T-helper 1 cell (primary cell): ENCODE data around the gene RABIF.
A peak's percentile ranks its signal among the peaks of the same experiment; 100 is the strongest.

Experiments
- DNase-seq, 5 donors: peaks; one replicate each; pipeline ENCODE4 v3.0.0-alpha.2; 2012 to 2020

RABIF gene

DNA sequence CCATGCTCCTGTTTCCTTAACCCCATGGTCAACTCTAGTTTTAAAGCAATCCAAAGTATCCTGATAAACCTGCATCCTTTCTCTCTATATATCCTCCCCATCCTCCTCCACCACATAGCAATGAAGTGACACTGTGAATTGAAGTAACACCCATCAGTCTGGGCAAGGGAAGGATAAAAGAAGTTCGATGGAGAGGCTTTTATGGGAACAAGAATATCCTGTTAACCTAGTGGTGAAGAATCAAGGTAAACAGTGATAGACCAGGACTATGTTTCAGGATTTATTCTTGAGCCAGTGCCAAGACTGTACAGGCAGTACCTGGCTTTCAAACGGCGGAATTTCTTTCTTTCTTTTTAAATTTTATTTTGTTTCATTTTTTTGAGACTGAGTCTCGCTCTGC is 17.6 kb downstream of the RABIF start:
- DNase-seq: no peak

DNA sequence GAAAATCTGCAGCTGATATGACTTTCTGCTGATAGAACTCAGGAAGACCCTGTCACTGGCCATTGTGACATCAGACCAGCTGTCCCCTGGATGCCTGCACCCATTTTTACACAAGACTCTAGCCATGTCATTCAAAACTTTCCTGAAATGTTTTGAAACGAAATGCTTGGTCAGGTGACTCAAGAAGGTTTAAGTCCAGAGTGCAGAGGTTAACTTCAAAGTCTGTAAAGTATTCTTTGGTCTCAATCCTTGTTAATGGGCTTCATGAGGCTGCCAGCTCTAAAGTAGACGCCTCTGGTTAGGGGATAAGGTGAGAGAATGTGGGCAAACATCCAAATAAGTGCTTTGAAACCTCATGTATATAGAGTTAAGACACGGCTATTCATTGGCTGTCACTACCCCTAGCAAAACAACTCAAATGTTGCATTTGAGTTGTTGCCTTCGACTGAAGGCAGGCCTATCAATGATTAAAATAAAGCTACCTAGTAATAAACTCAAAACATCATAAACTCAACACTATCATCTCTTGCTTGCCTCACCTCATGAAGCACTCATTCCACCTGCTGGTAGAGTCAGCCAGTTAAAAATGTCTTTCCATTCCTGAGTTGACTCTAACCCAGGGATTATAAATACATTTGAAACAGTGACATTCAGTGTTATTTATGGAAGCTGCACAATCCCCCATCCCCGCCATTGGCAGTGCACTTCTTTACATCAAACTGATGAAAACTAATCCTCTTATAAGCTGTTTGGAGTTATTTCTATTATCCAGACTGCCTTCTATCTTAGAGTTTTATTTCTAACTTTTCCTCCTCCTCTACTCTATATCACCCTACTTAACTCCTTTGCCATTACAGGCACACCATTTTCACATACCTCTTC is 26.0 kb downstream of the RABIF start:
- no peak for DNase-seq

DNA sequence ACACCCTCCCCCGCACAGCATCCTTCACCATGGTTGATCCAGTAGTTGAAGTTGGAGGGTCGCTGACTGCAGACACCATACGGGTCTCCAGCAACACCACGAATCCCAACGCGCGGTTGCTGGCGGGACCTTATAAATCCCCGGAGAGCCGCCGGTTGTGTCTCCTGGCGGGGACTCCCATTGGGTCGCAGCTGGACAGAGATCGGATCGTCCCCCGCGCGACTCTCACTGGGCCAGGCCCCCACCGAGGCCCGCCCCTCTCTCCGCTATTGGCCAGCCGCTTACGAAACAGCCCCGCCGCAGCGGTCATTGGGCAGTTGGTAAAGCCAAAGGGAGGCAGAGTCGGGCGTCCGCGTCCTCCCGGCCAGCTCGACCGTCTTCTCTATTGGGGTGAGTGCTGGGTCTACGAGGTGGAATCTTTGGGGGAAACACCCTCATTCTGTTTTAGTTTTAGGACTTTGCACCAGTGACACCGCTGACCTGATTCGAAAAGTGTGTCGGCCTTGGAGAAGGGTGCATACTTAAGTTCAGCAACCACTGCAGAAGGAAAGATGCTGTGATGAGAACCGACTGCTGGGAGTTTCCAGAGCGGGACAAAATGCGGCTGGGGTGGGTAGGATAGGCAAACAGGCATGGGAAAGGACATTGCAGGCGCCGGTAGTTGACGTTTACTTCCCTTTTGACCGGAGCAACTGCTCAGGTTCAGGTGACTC is 27.4 kb downstream of the RABIF start:
- peak in 2 of 5 donors; percentile 3 to 44 for DNase-seq

DNA sequence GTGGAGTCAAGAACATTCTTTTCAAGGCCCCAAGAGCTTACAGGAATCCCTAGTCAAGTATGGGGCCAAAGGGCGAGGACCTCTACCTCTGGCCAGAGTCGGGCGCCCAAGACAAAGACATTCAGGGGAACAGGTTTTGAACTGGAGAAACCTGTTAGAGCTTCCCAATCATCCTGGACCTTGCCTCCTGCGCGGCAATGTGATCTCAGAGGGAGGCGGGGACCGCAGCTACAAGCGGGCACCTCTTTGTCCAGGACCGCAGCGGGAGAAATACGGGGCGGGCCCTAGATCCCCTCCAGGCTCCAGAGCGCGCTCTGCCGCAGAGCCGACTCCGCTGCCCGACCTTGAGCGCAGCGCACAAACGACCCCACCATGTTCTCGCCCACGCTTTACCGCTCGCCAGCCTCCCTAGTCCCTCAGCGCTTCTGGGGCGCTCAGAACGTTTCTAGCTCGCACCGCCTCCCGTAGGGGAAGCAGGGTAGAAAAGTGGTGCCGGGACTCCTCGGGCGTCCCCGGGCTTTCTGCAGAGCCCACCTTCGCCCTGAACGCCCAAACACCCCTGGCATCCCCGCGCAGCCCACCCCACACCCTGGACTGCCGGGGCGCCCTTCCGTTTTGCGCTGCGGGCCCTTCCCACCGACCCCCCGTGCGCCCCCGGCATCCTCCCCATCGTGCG is 28.1 kb downstream of the RABIF start:
- DNase-seq: no peak

DNA sequence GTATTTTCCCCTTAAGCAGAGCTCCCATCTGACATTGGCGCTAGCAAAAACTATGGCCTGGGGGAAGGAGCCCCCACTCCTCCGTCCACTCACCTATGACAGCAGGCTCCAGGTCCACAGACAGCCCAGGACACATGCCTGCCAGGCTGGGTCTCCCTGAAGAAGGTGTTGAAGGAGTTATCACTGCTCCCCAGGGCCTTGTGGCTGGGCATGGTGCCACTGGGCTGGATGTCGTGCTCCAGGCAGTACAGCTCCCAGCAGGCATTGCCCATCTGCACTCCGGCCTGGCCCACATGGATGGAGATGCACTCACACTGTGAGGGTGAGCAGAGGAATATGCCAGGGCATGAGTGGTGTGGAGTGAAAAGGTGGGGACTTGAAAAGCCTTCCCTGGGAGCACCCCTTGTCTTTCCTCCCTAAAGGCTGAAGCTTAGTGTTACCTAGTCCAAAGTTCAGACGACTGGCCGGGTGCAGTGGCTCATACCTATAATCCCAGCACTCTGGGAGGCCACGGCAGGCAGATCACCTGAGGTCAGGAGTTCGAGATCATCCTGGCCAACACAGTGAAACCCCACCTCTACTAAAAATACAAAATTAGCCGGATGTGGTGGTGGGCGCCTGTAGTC is 30.0 kb downstream of the RABIF start:
- no peak for DNase-seq

DNA sequence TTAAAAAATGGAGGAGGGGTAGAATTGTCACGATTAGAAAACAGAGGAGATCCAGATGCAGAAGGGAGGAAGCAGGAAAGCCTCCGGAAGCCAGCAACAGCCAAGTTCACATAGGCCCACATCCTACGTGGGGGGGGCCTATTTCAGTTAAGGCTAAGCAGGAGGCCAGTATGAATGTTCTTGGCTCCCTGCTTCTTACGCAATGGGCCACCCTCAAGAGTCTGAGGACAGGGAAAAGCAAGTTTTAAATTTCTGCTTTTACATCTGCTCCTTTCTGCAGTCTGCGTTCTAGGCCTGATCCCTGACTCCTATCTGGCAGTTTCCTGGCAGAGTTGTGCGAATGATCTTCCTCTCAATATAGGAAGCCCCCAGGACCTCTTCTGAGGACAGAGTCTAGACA is 30.6 kb downstream of the RABIF start:
- DNase-seq: no peak

DNA sequence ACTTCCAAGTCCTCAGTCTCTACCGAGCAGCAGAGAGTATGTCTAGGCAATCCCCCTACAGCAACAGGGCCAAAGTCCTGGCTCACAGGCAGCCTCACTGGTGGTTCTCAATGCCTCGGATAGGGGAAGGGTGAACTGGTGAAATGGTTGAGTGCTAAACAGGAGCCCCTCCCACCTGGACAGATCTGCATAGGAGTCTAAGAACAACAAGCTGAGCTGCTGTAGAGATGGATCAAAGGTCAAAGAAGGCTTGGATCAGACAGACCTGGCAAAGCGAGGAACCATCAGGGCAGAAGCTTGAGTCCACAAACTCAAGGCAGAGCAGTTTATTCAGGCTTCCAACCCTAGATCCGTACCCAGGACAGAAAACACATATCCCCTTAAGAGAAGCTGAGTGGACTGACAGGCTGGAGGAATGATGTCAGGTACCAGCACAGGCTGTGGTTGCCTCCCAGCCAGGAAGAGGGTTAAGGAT is 31.8 kb downstream of the RABIF start:
- no peak for DNase-seq

DNA sequence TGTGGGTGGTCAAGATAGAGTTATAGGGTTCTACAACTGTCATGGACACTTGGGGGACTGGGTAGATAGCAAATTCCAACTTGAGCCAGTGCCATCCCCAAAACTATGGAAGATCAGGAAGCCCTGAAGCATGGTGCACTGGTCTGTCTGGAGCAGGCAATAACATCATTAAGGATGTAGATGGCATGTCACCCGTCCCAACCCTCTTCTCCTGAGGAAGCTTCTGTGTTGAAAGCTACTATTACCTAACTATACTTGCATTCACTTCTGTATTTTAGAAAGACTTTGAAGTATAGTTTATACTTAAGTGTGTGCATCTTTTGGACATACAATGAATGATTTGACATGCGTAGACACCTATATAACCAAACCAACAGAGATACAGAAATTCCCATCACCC is 32.9 kb downstream of the RABIF start:
- no peak for DNase-seq

DNA sequence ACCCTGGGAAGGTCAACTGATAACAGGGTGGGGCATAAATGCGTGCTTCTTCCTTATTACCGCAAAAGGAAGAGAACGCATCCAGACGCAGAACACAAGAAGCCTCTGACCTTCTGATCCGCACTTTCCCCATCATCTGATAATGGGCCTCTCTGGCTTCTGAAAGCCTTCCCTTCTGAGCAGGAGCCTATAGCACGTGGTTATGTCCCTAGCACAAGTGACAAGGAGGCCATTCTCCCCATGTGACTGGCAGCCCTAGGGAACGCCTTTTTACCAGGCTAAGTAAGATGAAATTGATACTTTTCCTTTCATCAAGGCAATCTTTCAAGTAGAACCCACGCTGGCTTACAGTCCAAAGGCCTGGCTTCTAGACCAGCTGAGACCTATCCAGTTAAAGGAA is 34.2 kb downstream of the RABIF start:
- no peak for DNase-seq

DNA sequence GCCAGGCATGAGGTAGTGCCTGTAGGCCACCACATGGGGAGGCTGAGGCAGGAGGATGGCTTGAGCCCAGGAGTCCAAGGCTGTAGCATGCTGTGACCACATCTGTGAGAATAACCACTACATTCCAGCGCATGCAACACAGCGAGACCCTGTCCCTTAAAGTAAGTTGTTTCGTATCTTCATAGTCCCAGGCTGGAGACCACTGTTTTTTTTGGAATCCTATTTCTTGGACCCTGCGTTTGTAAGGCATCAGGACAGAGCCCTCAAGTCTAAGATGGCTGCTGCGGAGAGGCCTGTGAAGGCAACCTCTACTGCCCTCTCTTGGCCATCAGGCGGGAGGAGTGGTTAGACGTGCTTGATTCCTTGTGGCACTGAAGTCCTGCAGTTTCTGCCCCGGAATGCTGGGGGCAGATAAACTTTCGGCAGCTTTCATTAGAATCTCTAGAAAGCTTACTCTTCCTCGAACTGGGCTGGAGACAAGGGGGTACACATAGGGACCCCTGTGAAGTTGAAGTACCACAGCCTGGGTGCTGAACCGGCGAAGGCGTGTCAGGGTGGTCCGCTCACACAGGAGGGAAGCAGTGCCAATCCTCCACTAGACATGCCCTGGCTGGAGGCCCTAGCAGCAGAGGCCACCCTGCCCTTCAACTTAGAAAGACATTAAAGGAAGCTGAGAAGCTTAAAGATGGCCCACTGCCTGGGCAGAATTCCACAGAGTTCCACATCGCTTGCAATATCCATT is 36.6 kb downstream of the RABIF start:
- peak in 1 of 5 donors; percentile 57 for DNase-seq

DNA sequence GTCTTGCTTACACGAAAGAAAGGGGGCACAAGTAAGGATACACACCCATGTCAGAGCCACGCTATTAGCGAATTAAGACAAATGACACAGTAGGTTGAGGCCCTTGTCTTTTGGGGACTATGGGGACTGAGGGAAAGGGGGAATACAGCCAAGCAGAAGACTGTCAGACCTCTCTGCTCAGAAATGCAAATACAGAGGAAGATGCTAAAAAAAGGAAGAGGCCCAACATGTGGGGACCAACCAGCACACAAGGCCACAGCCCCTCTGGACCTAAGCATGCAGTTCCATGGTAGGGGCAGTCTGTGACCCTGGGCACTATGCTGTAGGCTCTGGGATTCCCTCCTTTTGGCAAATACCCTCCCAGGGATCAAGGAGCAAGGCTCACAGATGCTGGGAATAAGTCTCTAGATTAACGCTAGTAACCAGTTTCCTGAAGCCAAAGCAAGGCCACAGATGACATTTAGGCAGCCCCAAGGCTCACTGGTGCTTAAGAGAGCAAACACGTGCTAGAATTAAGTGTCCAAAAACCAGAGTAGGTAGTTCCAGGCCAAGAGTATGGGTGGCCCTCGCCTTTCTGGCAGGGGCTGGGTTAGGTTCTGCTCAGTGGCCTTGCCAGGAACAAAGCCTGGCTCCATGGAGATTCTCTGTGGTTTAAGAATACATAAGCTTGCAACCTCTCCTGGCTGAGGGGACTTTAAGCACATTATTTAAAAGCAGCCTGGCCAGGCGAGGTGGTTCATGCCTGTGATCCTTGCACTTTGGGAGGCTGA is 38.2 kb downstream of the RABIF start:
- no peak for DNase-seq

DNA sequence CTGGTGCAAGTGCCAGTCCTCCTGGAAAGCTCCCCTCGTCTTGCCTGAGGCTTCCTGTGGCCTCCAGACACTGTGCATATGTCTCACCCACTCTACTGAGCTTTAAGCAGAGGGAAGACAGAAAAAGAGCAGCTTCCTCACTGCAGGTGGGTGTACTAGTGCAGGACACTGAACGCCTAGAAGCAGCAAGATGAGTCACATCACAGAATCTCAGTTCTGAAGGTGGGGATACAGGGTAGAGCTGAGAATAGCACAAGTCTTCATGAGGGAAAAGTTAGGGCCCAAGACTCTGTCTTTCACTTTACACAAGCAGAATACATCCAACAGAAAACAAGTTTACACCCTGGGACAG is 40.8 kb downstream of the RABIF start:
- DNase-seq: peak in 1 of 5 donors; percentile 34

DNA sequence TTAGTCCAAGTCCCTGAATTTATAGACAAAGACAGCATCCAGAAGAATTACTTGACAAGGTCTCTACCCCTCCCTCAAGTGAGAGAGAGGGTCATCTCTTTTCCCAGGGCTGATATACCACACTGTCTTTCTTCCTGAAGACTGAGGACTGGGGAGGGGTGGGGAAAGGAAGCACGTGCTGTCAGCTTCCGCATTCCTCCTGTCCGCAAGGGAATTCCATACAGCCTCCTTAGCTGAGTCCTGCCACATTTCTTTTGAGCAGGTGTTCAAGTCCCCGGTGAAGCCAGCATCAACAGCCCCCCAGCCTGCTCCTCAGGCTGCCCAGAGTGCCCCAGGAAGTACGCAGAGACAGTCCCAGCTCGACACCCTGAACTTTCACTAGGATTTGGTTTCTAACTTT is 44.0 kb downstream of the RABIF start:
- no peak for DNase-seq

DNA sequence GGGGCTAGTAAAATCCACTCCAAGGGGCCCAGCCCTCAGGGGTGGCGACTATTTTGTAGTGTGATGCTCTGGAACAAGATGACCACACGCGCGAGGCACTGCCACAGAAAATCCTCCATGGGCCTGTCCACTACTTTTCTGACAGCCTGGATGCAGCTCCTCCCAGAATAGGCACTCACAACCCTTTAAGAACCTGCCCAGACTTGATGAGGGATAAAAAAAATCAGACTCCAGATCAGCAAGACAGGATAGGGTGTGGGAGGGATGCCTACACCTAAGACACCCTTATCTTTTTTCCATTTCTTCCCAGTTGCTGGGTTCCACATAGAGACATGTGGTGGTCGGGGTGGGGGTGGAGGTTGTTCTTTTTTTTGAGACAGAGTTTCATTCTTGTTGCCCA is 44.7 kb downstream of the RABIF start:
- no peak for DNase-seq

DNA sequence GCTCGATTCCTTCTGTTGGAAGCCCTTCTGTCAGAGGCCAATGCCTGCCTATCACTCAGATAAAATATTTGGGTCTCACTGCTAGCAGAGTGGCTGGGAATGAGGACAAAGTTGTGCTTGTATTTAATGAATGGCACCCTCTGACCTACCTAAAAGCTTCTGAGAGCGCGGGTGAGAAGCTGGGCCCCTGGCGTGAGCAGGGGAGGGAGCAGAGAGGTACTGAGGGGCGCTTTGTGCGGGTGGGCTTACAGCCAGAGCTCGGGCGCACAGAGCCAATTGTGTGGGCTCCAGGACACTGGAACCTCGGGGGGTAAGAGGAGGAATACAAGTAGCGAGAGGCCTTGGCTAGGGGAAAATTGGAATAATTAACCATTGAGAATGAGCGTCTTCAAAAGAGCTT is 45.9 kb downstream of the RABIF start:
- no peak for DNase-seq

DNA sequence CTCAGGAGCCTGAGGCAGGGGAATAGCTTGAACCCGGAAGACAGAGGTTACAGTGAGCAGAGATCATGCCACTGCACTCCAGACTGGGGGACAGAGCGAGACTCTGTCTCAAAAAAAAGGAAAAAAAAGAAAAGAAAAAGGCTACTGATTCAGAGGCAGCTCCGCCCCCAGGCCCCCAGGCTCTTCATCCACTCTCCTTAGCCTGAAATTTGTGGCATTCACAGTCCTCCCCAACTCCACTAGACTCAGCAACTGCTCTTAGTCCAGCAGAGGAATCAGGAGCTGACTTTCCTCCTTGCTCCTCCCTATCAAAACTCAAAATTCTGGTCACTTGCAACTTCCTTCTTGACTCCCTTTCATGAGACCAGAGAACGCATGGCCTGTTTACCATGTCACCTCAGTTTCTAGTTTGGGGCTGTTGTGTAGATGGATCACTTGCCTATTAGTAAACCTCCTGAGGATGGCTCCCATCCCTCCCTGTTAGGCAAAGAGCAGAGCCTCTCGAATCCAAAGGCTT is 51.1 kb downstream of the RABIF start:
- DNase-seq: no peak

DNA sequence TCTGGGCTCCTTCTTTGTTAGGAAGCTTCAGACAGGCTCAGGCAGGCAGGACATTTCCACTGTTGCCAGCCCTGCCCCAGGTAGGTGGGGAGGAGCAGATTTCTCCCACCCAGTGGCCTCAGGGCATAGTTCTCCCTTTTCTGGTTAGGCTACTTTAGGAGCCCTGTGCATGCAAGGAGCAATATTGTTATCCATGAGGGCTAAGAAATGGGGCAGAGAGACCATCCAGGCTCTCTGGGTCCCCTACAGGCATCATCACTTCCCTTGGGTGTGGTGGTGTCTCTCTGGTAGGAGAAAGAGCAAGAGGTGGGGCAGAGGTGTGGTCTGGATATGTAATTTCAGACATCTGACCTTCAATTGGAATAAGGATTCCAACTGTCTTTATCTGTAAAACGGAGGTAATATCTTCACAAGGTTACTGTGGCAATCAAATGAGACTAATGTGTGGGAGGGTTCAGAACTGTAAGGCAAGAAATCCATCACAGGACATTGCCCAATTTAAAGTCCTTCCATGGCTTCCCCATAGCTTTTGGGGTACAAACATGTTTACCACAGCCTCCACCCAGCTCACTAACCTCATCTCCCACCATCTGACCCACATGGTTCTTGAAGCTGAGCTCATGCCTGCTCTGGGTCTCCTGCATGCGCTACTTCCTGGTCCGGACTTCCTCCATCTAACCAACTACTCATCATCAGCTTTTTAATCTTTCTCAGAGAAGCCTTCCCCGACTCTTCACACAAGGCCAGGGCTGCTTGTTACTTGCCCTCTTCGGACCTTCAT is 52.1 kb downstream of the RABIF start:
- peak in 1 of 5 donors; percentile 48 for DNase-seq

DNA sequence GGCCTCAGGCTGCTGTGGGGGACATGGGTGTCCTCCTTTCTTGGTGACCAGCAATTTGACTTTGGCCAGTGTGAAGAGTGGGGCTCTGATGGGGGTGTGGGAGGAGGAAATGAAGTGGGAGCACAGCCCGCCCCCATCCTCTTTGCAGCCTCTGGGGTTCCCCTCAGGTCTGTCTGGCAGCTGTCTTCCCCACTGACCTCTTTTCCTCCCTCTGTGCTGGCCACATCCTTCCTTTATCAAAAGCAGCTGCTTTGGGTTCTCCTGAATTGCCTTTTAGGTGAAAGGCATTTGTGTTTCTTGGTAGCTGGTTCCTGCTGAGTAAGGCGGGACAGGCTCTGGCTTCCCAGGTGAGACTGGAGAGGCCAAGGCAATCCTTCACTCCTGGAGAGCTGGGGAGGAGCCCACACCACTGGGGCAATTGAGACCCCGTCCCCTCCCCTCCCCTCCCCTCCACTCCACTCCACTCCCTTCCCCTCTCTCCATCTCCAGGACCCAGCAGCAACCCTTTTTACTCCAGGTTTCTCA is 53.3 kb downstream of the RABIF start:
- peak in 3 of 5 donors; percentile 4 to 73 (median 21) for DNase-seq

DNA sequence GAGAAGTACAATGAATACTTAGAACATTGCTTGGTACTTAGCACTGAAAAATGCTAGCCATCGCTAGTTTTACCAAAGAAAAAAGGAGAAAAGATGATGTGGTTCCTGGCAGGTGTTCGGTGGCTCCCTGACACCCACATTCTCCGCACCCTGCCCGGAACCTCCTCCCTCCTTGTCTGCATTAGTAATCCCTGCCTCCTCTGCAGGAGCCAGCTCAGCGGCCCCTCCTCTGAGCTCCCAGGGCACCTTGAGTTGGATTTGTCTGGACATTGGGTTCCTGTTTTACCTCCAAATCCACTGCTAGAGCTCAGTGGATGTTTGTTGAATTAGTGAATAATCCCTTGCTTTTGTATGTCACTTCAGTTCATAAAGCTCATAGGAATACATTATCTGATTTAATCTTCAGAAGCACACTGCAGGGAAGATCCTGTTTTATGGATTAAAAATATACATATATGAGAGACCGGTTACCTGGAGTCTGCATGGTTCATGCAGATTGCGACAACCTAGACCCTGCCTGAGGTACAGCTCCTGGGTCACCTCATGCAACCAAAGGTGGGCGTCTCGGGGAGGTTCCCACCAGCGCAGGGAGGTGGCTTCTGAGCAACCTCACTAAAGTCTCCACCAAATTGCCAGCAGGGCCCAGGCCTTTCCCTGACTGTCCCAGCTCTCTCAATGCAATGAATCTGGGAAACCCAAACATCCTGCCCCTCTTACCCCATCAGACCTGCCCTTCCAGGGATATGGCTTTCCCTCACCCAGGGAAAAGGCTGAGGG is 54.0 kb downstream of the RABIF start:
- no peak for DNase-seq
